ENCODE results near the gene OSBP2.

DNA sequence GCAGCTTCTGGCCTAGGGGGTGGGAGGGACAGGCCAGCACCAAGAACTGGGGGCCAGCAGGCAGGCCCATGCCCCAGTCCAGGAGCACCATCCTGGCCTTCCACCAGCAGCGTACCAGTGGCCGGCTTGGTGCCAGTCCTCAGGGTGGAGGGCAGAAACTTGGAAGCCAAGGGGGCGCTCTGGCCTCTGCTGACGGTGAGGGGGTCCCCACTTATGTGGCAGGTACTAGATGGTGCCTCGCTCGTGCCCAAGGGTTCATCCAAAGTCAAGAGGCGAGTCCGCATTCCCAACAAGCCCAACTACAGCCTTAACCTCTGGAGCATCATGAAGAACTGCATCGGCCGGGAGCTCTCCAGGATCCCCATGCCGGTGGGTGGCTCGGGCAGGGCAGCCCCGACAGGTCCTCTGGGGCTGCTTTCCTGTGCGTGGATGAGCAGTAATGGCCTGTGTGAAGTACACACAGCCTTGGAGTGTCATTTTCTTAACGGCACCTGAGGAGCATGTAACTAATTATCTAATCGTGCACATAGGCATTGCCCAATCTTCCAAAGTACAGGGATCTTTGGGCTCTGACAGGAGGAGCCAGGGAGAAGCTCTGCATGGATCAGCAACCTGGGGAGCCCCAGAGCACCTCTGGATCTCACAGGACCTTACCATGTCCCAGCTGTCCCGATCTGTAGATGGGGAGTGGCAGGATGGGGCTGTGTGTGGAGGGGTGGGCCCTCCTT, 194.8 kb downstream of the OSBP2 start:
- no peak for TF ChIP-seq BCL3 (IDR thresholded peaks at IDR 0.05)
- TF ChIP-seq RAD21 (conservative IDR thresholded peaks at IDR 0.05 in 1 of 2, IDR thresholded peaks at IDR 0.05 in 1 of 2), result no peak
- TF ChIP-seq FOXS1 (CRISPR knock-in tag; IDR thresholded peaks at IDR 0.05), result no peak
- no peak for TF ChIP-seq KDM1A (IDR thresholded peaks at IDR 0.05; ENCODE audit: low read depth)
- TF ChIP-seq, protein P1, sequence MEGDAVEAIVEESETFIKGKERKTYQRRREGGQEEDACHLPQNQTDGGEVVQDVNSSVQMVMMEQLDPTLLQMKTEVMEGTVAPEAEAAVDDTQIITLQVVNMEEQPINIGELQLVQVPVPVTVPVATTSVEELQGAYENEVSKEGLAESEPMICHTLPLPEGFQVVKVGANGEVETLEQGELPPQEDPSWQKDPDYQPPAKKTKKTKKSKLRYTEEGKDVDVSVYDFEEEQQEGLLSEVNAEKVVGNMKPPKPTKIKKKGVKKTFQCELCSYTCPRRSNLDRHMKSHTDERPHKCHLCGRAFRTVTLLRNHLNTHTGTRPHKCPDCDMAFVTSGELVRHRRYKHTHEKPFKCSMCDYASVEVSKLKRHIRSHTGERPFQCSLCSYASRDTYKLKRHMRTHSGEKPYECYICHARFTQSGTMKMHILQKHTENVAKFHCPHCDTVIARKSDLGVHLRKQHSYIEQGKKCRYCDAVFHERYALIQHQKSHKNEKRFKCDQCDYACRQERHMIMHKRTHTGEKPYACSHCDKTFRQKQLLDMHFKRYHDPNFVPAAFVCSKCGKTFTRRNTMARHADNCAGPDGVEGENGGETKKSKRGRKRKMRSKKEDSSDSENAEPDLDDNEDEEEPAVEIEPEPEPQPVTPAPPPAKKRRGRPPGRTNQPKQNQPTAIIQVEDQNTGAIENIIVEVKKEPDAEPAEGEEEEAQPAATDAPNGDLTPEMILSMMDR (IDR thresholded peaks at IDR 0.05), result no peak
- TF ChIP-seq, protein P2, sequence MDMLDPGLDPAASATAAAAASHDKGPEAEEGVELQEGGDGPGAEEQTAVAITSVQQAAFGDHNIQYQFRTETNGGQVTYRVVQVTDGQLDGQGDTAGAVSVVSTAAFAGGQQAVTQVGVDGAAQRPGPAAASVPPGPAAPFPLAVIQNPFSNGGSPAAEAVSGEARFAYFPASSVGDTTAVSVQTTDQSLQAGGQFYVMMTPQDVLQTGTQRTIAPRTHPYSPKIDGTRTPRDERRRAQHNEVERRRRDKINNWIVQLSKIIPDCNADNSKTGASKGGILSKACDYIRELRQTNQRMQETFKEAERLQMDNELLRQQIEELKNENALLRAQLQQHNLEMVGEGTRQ (IDR thresholded peaks at IDR 0.05), result no peak
- TF ChIP-seq, protein P3, sequence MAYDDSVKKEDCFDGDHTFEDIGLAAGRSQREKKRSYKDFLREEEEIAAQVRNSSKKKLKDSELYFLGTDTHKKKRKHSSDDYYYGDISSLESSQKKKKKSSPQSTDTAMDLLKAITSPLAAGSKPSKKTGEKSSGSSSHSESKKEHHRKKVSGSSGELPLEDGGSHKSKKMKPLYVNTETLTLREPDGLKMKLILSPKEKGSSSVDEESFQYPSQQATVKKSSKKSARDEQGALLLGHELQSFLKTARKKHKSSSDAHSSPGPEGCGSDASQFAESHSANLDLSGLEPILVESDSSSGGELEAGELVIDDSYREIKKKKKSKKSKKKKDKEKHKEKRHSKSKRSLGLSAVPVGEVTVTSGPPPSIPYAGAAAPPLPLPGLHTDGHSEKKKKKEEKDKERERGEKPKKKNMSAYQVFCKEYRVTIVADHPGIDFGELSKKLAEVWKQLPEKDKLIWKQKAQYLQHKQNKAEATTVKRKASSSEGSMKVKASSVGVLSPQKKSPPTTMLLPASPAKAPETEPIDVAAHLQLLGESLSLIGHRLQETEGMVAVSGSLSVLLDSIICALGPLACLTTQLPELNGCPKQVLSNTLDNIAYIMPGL (CRISPR knock-in tag; IDR thresholded peaks at IDR 0.05; ENCODE audit: borderline replicate concordance), result no peak
- TF ChIP-seq BHLHE40 (IDR thresholded peaks at IDR 0.05; ENCODE audit: low read depth, low read length), result no peak
- no peak for TF ChIP-seq EP300 (IDR thresholded peaks at IDR 0.05)
- no peak for TF ChIP-seq HDAC2 (IDR thresholded peaks at IDR 0.05)
- no peak for TF ChIP-seq CEBPB (IDR thresholded peaks at IDR 0.05)
- TF ChIP-seq JUNB (IDR thresholded peaks at IDR 0.05), result no peak
- no peak for TF ChIP-seq POLR2A (IDR thresholded peaks at IDR 0.05; ENCODE audit: low read length)

Data from A549 (cell line).